ENCODE results near the gene MYOM3.

DNA sequence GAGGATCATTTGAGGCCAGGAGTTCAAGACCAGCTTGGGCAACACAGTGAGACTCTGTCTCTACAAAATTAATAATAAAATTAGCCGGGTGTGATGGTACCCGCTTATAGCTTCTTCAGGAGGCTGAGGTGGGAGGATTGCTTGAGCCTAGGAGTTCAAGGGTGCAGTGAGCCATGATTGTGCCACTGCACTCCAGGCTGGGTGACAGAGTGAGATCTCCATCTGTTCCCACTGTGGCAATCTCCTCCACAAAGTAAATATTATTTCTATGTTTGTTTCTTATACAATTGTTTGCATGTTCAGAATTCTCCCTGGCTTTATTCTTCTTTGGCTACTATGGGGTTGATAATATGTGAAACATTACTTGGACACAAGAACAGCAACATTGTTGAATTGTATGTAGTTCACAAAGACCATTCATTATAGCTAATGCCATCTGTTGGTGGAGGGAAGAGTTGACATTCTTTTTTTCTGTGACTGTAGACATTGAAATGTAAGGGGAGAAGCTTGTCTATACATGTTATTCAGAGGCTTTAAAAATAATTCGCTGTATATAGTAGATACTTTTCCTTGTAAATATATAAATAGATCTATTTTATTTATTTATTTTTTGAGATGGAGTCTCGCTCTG is 84.0 kb downstream of the MYOM3 start:
- TF ChIP-seq, protein P1, sequence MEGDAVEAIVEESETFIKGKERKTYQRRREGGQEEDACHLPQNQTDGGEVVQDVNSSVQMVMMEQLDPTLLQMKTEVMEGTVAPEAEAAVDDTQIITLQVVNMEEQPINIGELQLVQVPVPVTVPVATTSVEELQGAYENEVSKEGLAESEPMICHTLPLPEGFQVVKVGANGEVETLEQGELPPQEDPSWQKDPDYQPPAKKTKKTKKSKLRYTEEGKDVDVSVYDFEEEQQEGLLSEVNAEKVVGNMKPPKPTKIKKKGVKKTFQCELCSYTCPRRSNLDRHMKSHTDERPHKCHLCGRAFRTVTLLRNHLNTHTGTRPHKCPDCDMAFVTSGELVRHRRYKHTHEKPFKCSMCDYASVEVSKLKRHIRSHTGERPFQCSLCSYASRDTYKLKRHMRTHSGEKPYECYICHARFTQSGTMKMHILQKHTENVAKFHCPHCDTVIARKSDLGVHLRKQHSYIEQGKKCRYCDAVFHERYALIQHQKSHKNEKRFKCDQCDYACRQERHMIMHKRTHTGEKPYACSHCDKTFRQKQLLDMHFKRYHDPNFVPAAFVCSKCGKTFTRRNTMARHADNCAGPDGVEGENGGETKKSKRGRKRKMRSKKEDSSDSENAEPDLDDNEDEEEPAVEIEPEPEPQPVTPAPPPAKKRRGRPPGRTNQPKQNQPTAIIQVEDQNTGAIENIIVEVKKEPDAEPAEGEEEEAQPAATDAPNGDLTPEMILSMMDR (IDR thresholded peaks at IDR 0.05): peak; percentile 44 to 81 (median 72)
- no peak for TF ChIP-seq POLR2A (IDR thresholded peaks at IDR 0.05)

Measured in heart left ventricle (tissue), 13 donors.